Endothelial cell of umbilical vein (primary cell): ENCODE results near the gene MED25. TPM values are rescaled to one million over a fixed set of nuclear protein-coding genes. Genes with fewer than 3 reads are reported as not detected.

Source experiments
- BruUV-seq: library from RNA; stranded (reverse); fragments of 400-500 nt; replicated peaks from 2 replicates; lab custom pipeline; 2021; lab: Mats Ljungman, UMichigan
- CTCF ChIA-PET: fragments of 300-600, 350-600 bp; sonication (Branson Sonifier 250); formaldehyde crosslinking; loops from one replicate; lab custom pipeline; 2021; ENCODE audit warnings: antibody characterized with exemption, inconsistent platforms; lab: Charles Lee
- POLR2A ChIA-PET: fragments of 300-600, 350-600 bp; sonication (Branson Sonifier 250); formaldehyde crosslinking; loops from one replicate; lab custom pipeline; 2021; ENCODE audit warnings: antibody characterized with exemption, inconsistent platforms; lab: Charles Lee
- DNase-seq: peaks from one replicate; pipeline ENCODE4 v3.0.0-alpha.2; 2011; ENCODE audit warnings: low read depth, low spot score
- FAIRE-seq: peaks from 2 replicates; lab custom pipeline; 2011; peaks lifted over from hg19 to GRCh38; lab: Jason Lieb, UNC
- H2AFZ ChIP-seq: 2 replicates; pipeline ENCODE4 v1.6.0; 2012; ENCODE audit warnings: low read depth, low read length, control low read depth, inconsistent platforms
- H3K27ac ChIP-seq: 2 replicates; pipeline ENCODE4 v1.5.1; 2011; ENCODE audit warnings: low read depth, mild to moderate bottlenecking, control low read depth, low read length, moderate library complexity; ENCODE audit not compliant: insufficient read depth
- H3K27me3 ChIP-seq, 2 experiments: 2 replicates each; pipeline versions ENCODE4 v1.6.0 to v1.6.1; 2011; ENCODE audit warnings: low read length in 2 of 2, mixed read lengths in 1 of 2; ENCODE audit not compliant: control insufficient read depth in 2 of 2, insufficient read depth in 2 of 2
- H3K36me3 ChIP-seq, 2 experiments: 2 replicates in 1 of 2; 3 replicates in 1 of 2; pipeline ENCODE4 v1.5.1; 2011; ENCODE audit warnings: low read length in 2 of 2, mild to moderate bottlenecking in 1 of 2, moderate library complexity in 1 of 2; ENCODE audit not compliant: control insufficient read depth in 2 of 2, insufficient read depth in 2 of 2; ENCODE audit errors: extremely low read depth in 1 of 2
- H3K4me1 ChIP-seq: 3 replicates; pipeline ENCODE4 v1.5.1; 2011; ENCODE audit warnings: mild to moderate bottlenecking, low read length; ENCODE audit not compliant: control insufficient read depth, insufficient read depth; ENCODE audit errors: extremely low read depth
- H3K4me2 ChIP-seq: 2 replicates; pipeline ENCODE4 v1.6.1; 2011; ENCODE audit warnings: low read length, control low read depth, mixed read lengths; ENCODE audit not compliant: insufficient read depth
- H3K4me3 ChIP-seq, 3 experiments: fragments of 200-600 bp in 1 of 3; sonication (generic), shearing (Covaris generic) in 1 of 3; replicated peaks in 1 of 3; 2 replicates each; pipeline ENCODE4 v1.5.1; 2011 to 2016; ENCODE audit warnings: control low read depth in 3 of 3, low read length in 3 of 3, mild to moderate bottlenecking in 2 of 3, inconsistent platforms in 1 of 3, low read depth in 1 of 3, moderate library complexity in 1 of 3; ENCODE audit not compliant: insufficient read depth in 1 of 3
- H3K79me2 ChIP-seq: 2 replicates; pipeline ENCODE4 v1.6.0; 2012; ENCODE audit warnings: low read length, inconsistent platforms; ENCODE audit not compliant: control insufficient read depth, insufficient read depth
- H3K9ac ChIP-seq: replicated peaks from 2 replicates; pipeline ENCODE3; 2011; ENCODE audit warnings: low read length, control low read depth; ENCODE audit not compliant: insufficient read depth; ENCODE audit errors: extremely low read depth
- H3K9me1 ChIP-seq: replicated peaks from 3 replicates; pipeline ENCODE4 v1.6.0; 2011; ENCODE audit warnings: mild to moderate bottlenecking, low read length; ENCODE audit not compliant: control insufficient read depth, insufficient read depth; ENCODE audit errors: extremely low read depth
- H3K9me3 ChIP-seq: replicated peaks from 2 replicates; pipeline ENCODE4 v1.5.1; 2012; ENCODE audit warnings: low read length, inconsistent platforms; ENCODE audit not compliant: control insufficient read depth, insufficient read depth
- H4K20me1 ChIP-seq: replicated peaks from 2 replicates; pipeline ENCODE3; 2011; ENCODE audit warnings: mild to moderate bottlenecking, low read length; ENCODE audit not compliant: control insufficient read depth, insufficient read depth; ENCODE audit errors: extremely low read depth
- CTCF ChIP-seq, 2 donors: IDR thresholded peaks; 1 replicate in 1 of 2; 2 replicates in 1 of 2; pipeline ENCODE4 v1.5.1; 2011; ENCODE audit warnings: low read length in 2 of 2, mild to moderate bottlenecking in 2 of 2, moderate library complexity in 2 of 2, control low read depth in 1 of 2, inconsistent platforms in 1 of 2, low read depth in 1 of 2; ENCODE audit not compliant: insufficient read depth in 1 of 2; ENCODE audit errors: extremely low read depth in 1 of 2
- EZH2 ChIP-seq: IDR thresholded peaks from 2 replicates; pipeline ENCODE4 v1.6.1; 2012; ENCODE audit warnings: borderline replicate concordance, low read depth, mild to moderate bottlenecking, moderate library complexity, low read length, inconsistent platforms; ENCODE audit not compliant: severe bottlenecking
- FOS ChIP-seq: IDR thresholded peaks from 2 replicates; pipeline ENCODE4 v1.6.1; 2011; ENCODE audit warnings: mild to moderate bottlenecking, low read length, moderate library complexity, borderline replicate concordance; ENCODE audit not compliant: insufficient read depth
- GATA2 ChIP-seq: IDR thresholded peaks from 2 replicates; pipeline ENCODE4 v1.7.0; 2011; ENCODE audit warnings: low read depth, mild to moderate bottlenecking, moderate library complexity, mixed read lengths, low read length; ENCODE audit not compliant: insufficient read length, insufficient read depth
- JUN ChIP-seq: IDR thresholded peaks from 2 replicates; pipeline ENCODE4 v1.6.1; 2011; ENCODE audit warnings: borderline replicate concordance, low read depth; ENCODE audit not compliant: insufficient read length, insufficient read depth
- MYC ChIP-seq: IDR thresholded peaks from one replicate; pipeline ENCODE4 v1.6.1; 2011; ENCODE audit warnings: mild to moderate bottlenecking, low read depth, low read length
- POLR2A ChIP-seq: IDR thresholded peaks from 2 replicates; pipeline ENCODE4 v1.6.1; 2012; ENCODE audit warnings: low read depth, mild to moderate bottlenecking, control low read depth, low read length
- POLR2AphosphoS5 ChIP-seq: IDR thresholded peaks from 2 replicates; pipeline ENCODE4 v1.6.1; 2012; ENCODE audit warnings: low read depth, mild to moderate bottlenecking, control low read depth, low read length, moderate library complexity; ENCODE audit not compliant: insufficient read depth
- dilution Hi-C: fragments of 300-500 bp; cut with MboI; formaldehyde crosslinking; loops from one replicate; pipeline ENCODE4 v1.15.0; 2019; ENCODE audit warnings: low sequenced_read_pairs; ENCODE audit not compliant: extremely low pct_ligation_motif_present
- intact Hi-C: fragments of 100-400 bp; cut with micrococcal nuclease; formaldehyde crosslinking; loops from one replicate; pipeline ENCODE4 v1.10.0; 2022
- polyA plus RNA-seq, 4 experiments: library from polyadenylated mRNA; depleted of rRNA in 3 of 4; stranded (reverse) in 3 of 4; unstranded in 1 of 4; fragments of >200 nt; gene quantifications; 2 replicates each; pipeline versions ENCODE4 v1.2.1 to v1.2.3, GENCODE V29; 2011 to 2012; ENCODE audit warnings: missing spikeins in 1 of 4
- total RNA-seq: library from RNA; stranded (reverse); gene quantifications from 2 replicates; pipeline ENCODE4 v1.2.3, GENCODE V29; 2021
- TF ChIP-seq, protein P1 (sequence below): IDR thresholded peaks from 2 replicates; pipeline ENCODE4 v1.6.1; 2011; ENCODE audit not compliant: insufficient read depth, insufficient read length

Gene MED25
- total and polyA plus RNA-seq, 2 donors (not counting 3 experiments of a cell fraction or from before 2014, with no cell fraction given) = 31.7 to 62.9 TPM

- FAIRE-seq (no peak), DNase-seq (no peak)
- TF ChIP-seq FOS (no peak), EZH2 (no peak), GATA2 (no peak), MYC (no peak), JUN (no peak), POLR2AphosphoS5 (no peak), POLR2A (no peak)
- TF ChIP-seq, protein P1, sequence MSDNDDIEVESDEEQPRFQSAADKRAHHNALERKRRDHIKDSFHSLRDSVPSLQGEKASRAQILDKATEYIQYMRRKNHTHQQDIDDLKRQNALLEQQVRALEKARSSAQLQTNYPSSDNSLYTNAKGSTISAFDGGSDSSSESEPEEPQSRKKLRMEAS = no peak
- CTCF ChIA-PET = interaction anchor here (0.8 to 1.1 kb wide), 2 partner anchors 49 to 58 kb away, joined by 3 read pairs; no protein-coding TSS in a partner anchor
- no peak overlapping the region for H3K4me2 ChIP-seq
- H3K9ac ChIP-seq = no peak overlapping the region
- no peaks in the 10 kb centered on the region for H3K9me3 ChIP-seq
- dilution Hi-C loops (no loop called here), intact Hi-C loops (loop anchor here (2.0 to 5.0 kb wide), 3 partner anchors 43 to 313 kb away; partner anchors contain the start of genes ADM5, AP2A1 and RPS11)
- no peak overlapping the region for H3K27ac ChIP-seq
- peaks cover 20% of the 10 kb centered on the region for H3K4me1 ChIP-seq
- no peaks in the 10 kb centered on the region for H4K20me1 ChIP-seq
- no peaks in the 10 kb centered on the region for H3K27me3 ChIP-seq
- H2AFZ ChIP-seq = no peak overlapping the region
- no peaks in the 10 kb centered on the region for H3K9me1 ChIP-seq
- POLR2A ChIA-PET = no interaction called here
- H3K4me3 ChIP-seq = no peak overlapping the region
- H3K79me2 ChIP-seq = no peaks in the 10 kb centered on the region
- no peaks in the 10 kb centered on the region for H3K36me3 ChIP-seq
- no TSS peak for BruUV-seq
Measured at GRCh38 chr19:49809941-49810389, 8.1 kb upstream of the MED25 start.

DNA sequence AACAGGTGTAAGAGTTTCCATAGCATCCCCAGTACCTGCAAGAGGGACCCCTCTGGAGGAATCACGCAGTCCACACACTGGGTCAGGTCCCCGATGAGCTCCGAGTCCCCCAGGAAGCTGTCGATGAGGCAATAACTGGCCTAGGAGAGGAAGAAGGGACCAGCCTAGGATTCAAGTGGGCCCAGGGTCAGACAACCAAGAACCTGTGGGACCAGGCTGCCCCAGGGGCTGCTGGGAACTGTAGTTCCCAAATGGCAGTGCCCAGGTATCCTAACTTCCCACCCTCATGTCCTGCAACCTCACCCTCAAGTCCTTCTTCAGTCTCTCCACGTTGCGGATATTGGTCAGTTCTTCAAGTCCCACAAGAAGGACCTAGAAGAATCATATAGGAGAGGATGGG lies 6.8 kb upstream of the MED25 start:
- Histone ChIP-seq H2AFZ (no peak overlapping the region), H3K4me3 (no peak overlapping the region), H3K27me3 (no peaks in the 10 kb centered on the region), H3K4me2 (no peak overlapping the region), H4K20me1 (no peaks in the 10 kb centered on the region), H3K79me2 (no peaks in the 10 kb centered on the region), H3K9me3 (no peaks in the 10 kb centered on the region), H3K27ac (no peak overlapping the region), H3K4me1 (peaks cover 20% of the 10 kb centered on the region), H3K9me1 (no peaks in the 10 kb centered on the region), H3K36me3 (no peaks in the 10 kb centered on the region), H3K9ac (no peak overlapping the region)
- CTCF ChIA-PET = no interaction called here
- no TSS peak for BruUV-seq
- TF ChIP-seq, protein P1 = no peak
- TF ChIP-seq POLR2AphosphoS5 (no peak), CTCF (IDR thresholded peaks at IDR 0.05; ENCODE audit: extremely low read depth in 1 of 2, insufficient read depth in 1 of 2, low read depth in 1 of 2, low read length in 2 of 2) (no peak), EZH2 (no peak), FOS (no peak), GATA2 (no peak), MYC (no peak)
- DNase-seq (no peak), FAIRE-seq (peak; percentile 18)
- dilution Hi-C loops = no loop called here
- POLR2A ChIA-PET = no interaction called here
- intact Hi-C loops = no loop called here
